ENCODE results near the gene COPB2. TPM values are rescaled to one million over a fixed set of nuclear protein-coding genes. Genes with fewer than 3 reads are reported as not detected.

Gene COPB2
- total RNA-seq, 1 experiment from 2014 or later = 119 TPM

GRCh38 chr3:139326707-139327106, 62.7 kb downstream of the COPB2 start:
- no peaks in the 10 kb centered on the region for H3K36me3 ChIP-seq (ENCODE audit: control insufficient read depth in 1 of 2, insufficient read depth in 2 of 2, low read length in 2 of 2)
- H3K9me2 ChIP-seq (ENCODE audit: insufficient read depth) = no peaks in the 10 kb centered on the region
- DNase-seq (ENCODE audit: low read depth, low spot score) (no peak), ATAC-seq (peak; percentile 57)
- H2AFZ ChIP-seq (ENCODE audit: low read depth, low read length, poor library complexity, severe bottlenecking) = no peak overlapping the region
- ChIA-PET CTCF (interaction anchor here (0.8 to 3.0 kb wide), 5 partner anchors 8 to 411 kb away, joined by 3 to 31 read pairs (median 7); no protein-coding TSS in a partner anchor), POLR2A (interaction anchor here (0.9 kb wide), 1 partner anchor 9 kb away, joined by 3 read pairs; no protein-coding TSS in a partner anchor), RAD21 (ENCODE audit: low non-redundant PET in 1 of 2, low total read pairs in 2 of 2, uncharacterized antibody in 2 of 2, unreplicated experiment in 2 of 2) (interaction anchor here in 1 of 2 experiments (0.6 to 1.2 kb wide), 4 partner anchors 25 to 391 kb away, joined by 3 to 5 read pairs (median 4); no protein-coding TSS in a partner anchor)
- no peaks in the 10 kb centered on the region for H3K27me3 ChIP-seq (ENCODE audit: insufficient read depth, low read length)
- H3K9me3 ChIP-seq (ENCODE audit: control insufficient read depth in 1 of 2, insufficient read depth in 1 of 2, low read depth in 1 of 2, low read length in 2 of 2) = no peaks in the 10 kb centered on the region
- no peaks in the 10 kb centered on the region for H4K20me1 ChIP-seq (ENCODE audit: insufficient read depth)
- peaks cover 34 to 49% of the 10 kb centered on the region in 2 experiments for H3K4me1 ChIP-seq (ENCODE audit: control insufficient read depth in 1 of 2, insufficient read depth in 2 of 2, low read length in 2 of 2)
- peak overlapping the region; percentile 25; the same call in 1 of the 2 replicates for H3K9ac ChIP-seq (ENCODE audit: low read length)
- no peaks in the 10 kb centered on the region for H3K79me2 ChIP-seq (ENCODE audit: insufficient read depth, low read length)
- H3K4me3 ChIP-seq (replicated peaks in 1 of 2; ENCODE audit: low read depth in 1 of 2, low read length in 2 of 2) = no peak overlapping the region
- TF ChIP-seq TCF7L2 (IDR thresholded peaks at IDR 0.05; ENCODE audit: borderline replicate concordance, extremely low read depth, insufficient read depth, insufficient read length) (peak; percentile 92), SRF (IDR thresholded peaks at IDR 0.05; ENCODE audit: low read depth) (no peak)
- H3K27ac ChIP-seq (ENCODE audit: low read depth, low read length) = peak overlapping the region; percentile 29
- intact Hi-C loops (cut with micrococcal nuclease) = loop anchor here (5.0 to 10.0 kb wide), 3 partner anchors 404 to 852 kb away; no protein-coding TSS in a partner anchor
- no TSS peak for BruUV-seq (replicated peaks)
- peak overlapping the region; percentile 39 for H3K4me2 ChIP-seq (ENCODE audit: low read length)

GRCh38 chr3:139326131-139326530, 63.3 kb downstream of the COPB2 start:
- POLR2A ChIA-PET = no interaction called here
- BruUV-seq (replicated peaks) = no TSS peak
- Histone ChIP-seq H3K27ac (ENCODE audit: low read depth, low read length) (peak overlapping the region; percentile 29), H3K27me3 (ENCODE audit: insufficient read depth, low read length) (no peaks in the 10 kb centered on the region), H3K4me1 (ENCODE audit: control insufficient read depth in 1 of 2, insufficient read depth in 2 of 2, low read length in 2 of 2) (peaks cover 38 to 55% of the 10 kb centered on the region in 2 experiments), H3K4me2 (ENCODE audit: low read length) (no peak overlapping the region), H3K9me2 (ENCODE audit: insufficient read depth) (no peaks in the 10 kb centered on the region), H2AFZ (ENCODE audit: low read depth, low read length, poor library complexity, severe bottlenecking) (no peak overlapping the region), H4K20me1 (ENCODE audit: insufficient read depth) (no peaks in the 10 kb centered on the region), H3K4me3 (replicated peaks in 1 of 2; ENCODE audit: low read depth in 1 of 2, low read length in 2 of 2) (no peak overlapping the region), H3K36me3 (ENCODE audit: control insufficient read depth in 1 of 2, insufficient read depth in 2 of 2, low read length in 2 of 2) (no peaks in the 10 kb centered on the region), H3K79me2 (ENCODE audit: insufficient read depth, low read length) (no peaks in the 10 kb centered on the region), H3K9me3 (ENCODE audit: control insufficient read depth in 1 of 2, insufficient read depth in 1 of 2, low read depth in 1 of 2, low read length in 2 of 2) (no peaks in the 10 kb centered on the region), H3K9ac (ENCODE audit: low read length) (no peak overlapping the region)
- RAD21 ChIA-PET (ENCODE audit: low non-redundant PET in 1 of 2, low total read pairs in 2 of 2, uncharacterized antibody in 2 of 2, unreplicated experiment in 2 of 2) = interaction anchor here in 1 of 2 experiments (0.6 to 1.2 kb wide), 4 partner anchors 24 to 390 kb away, joined by 3 to 5 read pairs (median 4); no protein-coding TSS in a partner anchor
- ATAC-seq = no peak
- no peak for DNase-seq (ENCODE audit: low read depth, low spot score)
- CTCF ChIA-PET = interaction anchor here (0.8 to 3.0 kb wide), 5 partner anchors 9 to 411 kb away, joined by 3 to 31 read pairs (median 7); no protein-coding TSS in a partner anchor
- intact Hi-C loops (cut with micrococcal nuclease) = loop anchor here (5.0 to 10.0 kb wide), 3 partner anchors 404 to 851 kb away; no protein-coding TSS in a partner anchor
- TF ChIP-seq FOSL1 (IDR thresholded peaks at IDR 0.05; ENCODE audit: low read depth) = no peak
- TF ChIP-seq SP1 (IDR thresholded peaks at IDR 0.05; ENCODE audit: low read depth) = no peak
- TF ChIP-seq JUND (IDR thresholded peaks at IDR 0.05) = no peak
- TF ChIP-seq TCF7L2 (IDR thresholded peaks at IDR 0.05; ENCODE audit: borderline replicate concordance, extremely low read depth, insufficient read depth, insufficient read length) = no peak
- no peak for TF ChIP-seq YY1 (IDR thresholded peaks at IDR 0.05; ENCODE audit: extremely low read depth, insufficient replicate concordance, low read depth, low read length)
- TF ChIP-seq EGR1 (IDR thresholded peaks at IDR 0.05; ENCODE audit: low read depth) = no peak
- no peak for TF ChIP-seq SRF (IDR thresholded peaks at IDR 0.05; ENCODE audit: low read depth)
- no peak for TF ChIP-seq ELF1 (IDR thresholded peaks at IDR 0.05; ENCODE audit: borderline replicate concordance, low read depth)
- TF ChIP-seq ZNF274 (IDR thresholded peaks at IDR 0.05; ENCODE audit: low read depth, low read length) = no peak
- TF ChIP-seq ZBTB33 (IDR thresholded peaks at IDR 0.05; ENCODE audit: extremely low read depth, insufficient replicate concordance, low read length) = no peak
- no peak for TF ChIP-seq CEBPB (IDR thresholded peaks at IDR 0.05; ENCODE audit: low read depth)
